Transverse colon (tissue), 4 donors: ENCODE results near the gene TBC1D8. TPM values are rescaled to one million over a fixed set of nuclear protein-coding genes. Genes with fewer than 3 reads are reported as not detected.

Source experiments
- DNase-seq: peaks from one replicate; pipeline ENCODE4 v3.0.0-alpha.2; 2019
- H3K27ac ChIP-seq, 4 donors: fragments of 200-600 bp; sonication (generic); 2 replicates each; pipeline ENCODE4 v1.5.1; 2016 to 2018; ENCODE audit warnings: inconsistent platforms in 4 of 4
- H3K27me3 ChIP-seq: fragments of 200-600 bp; sonication (generic); 2 replicates; pipeline ENCODE4 v1.5.1; 2017; ENCODE audit warnings: inconsistent platforms
- H3K36me3 ChIP-seq, 4 donors: fragments of 200-600 bp; sonication (generic); 2 replicates each; pipeline ENCODE4 v1.5.1; 2017 to 2019; ENCODE audit warnings: inconsistent platforms in 4 of 4
- H3K4me1 ChIP-seq, 4 donors: fragments of 200-600 bp; sonication (generic); 2 replicates each; pipeline ENCODE4 v1.5.1; 2017 to 2020; ENCODE audit warnings: inconsistent platforms in 4 of 4
- H3K4me3 ChIP-seq, 4 donors: fragments of 200-600 bp; sonication (generic); 1 replicate in 1 of 4; 2 replicates in 3 of 4; pipeline versions ENCODE4 v1.5.1 to v1.6.1; 2017 to 2019; ENCODE audit warnings: inconsistent platforms in 4 of 4
- H3K9me3 ChIP-seq, 2 donors: fragments of 200-600 bp; sonication (generic); 2 replicates each; pipeline ENCODE4 v1.5.1; 2017 to 2019; ENCODE audit warnings: inconsistent platforms in 2 of 2
- CTCF ChIP-seq, 5 experiments: fragments of 200-600 bp in 3 of 5; fragments of 450-650 bp in 2 of 5; sonication (generic) in 3 of 5; IDR thresholded peaks; 1 replicate in 2 of 5; 2 replicates in 3 of 5; pipeline ENCODE4 v1.5.1; 2016 to 2017; ENCODE audit warnings: antibody characterized with exemption in 5 of 5, inconsistent platforms in 3 of 5, mild to moderate bottlenecking in 2 of 5, moderate library complexity in 1 of 5
- EP300 ChIP-seq: sonication (generic); formaldehyde crosslinking; IDR thresholded peaks from one replicate; pipeline ENCODE4 v1.6.1; 2017; ENCODE audit warnings: antibody characterized with exemption, low read depth
- POLR2A ChIP-seq: fragments of 450-650 bp; IDR thresholded peaks from one replicate; pipeline ENCODE4 v1.6.1; 2016; ENCODE audit warnings: antibody characterized with exemption, mild to moderate bottlenecking, moderate library complexity
- POLR2AphosphoS5 ChIP-seq, 3 donors: sonication (generic); formaldehyde crosslinking; IDR thresholded peaks; one replicate each; pipeline ENCODE4 v1.6.1; 2016; ENCODE audit warnings: antibody characterized with exemption in 3 of 3
- WGBS, 2 donors: methylation state at CpG; one replicate each; pipeline ENCODE4 v1.1.5; 2018; ENCODE audit warnings: low coverage in 1 of 2; 5-methylcytosine and 5-hydroxymethylcytosine counted together
- in situ Hi-C, 4 donors: fragments of 200-750 bp; cut with MboI; loops; one replicate each; pipeline versions ENCODE4 v1.15.0 to v1.15.1; 2017; ENCODE audit warnings: low sequenced_read_pairs in 3 of 4, low pct_ligation_motif_present in 1 of 4, low pct_unique_long_range_greater_than_20kb in 1 of 4
- intact Hi-C: fragments of 100-400 bp; cut with DNase I; formaldehyde crosslinking; loops from one replicate; pipeline ENCODE4 v1.15.1; 2023; ENCODE audit warnings: low total_unique reads
- total RNA-seq, 4 donors: library from RNA; depleted of rRNA; stranded (reverse); fragments of >200 nt; gene quantifications; one replicate each; pipeline ENCODE4 v1.1.0, GENCODE V29; 2016

Gene TBC1D8
- total RNA-seq, 4 donors from 2014 or later = 26.5 to 232 (median 88.4) TPM

- no peaks in the 10 kb centered on the region for H3K4me1 ChIP-seq
- no peak overlapping the region for H3K27ac ChIP-seq
- no peak for DNase-seq
- H3K4me3 ChIP-seq = no peak overlapping the region
- intact Hi-C loops = no loop called here
- H3K36me3 ChIP-seq = peaks cover 0 to 4% (median 0%) of the 10 kb centered on the region in 4 donors
- TF ChIP-seq POLR2A (no peak), EP300 (no peak), CTCF (IDR thresholded peaks at IDR 0.05) (no peak), POLR2AphosphoS5 (IDR thresholded peaks at IDR 0.05) (no peak)
- in situ Hi-C loops = no loop called here
- H3K9me3 ChIP-seq = no peaks in the 10 kb centered on the region
- no peaks in the 10 kb centered on the region for H3K27me3 ChIP-seq
- WGBS, 2 donors = 97 to 100% methylated on average over 3 of the region's 3 CpGs
These were observed 102.4 kb downstream of the TBC1D8 start for GRCh38 chr2:101048756-101049155.

GRCh38 chr2:101047774-101048173 lies 103.4 kb downstream of the TBC1D8 start:
- TF ChIP-seq EP300 (no peak), POLR2A (no peak), POLR2AphosphoS5 (IDR thresholded peaks at IDR 0.05) (no peak), CTCF (IDR thresholded peaks at IDR 0.05) (no peak)
- peaks cover 0 to 4% (median 0%) of the 10 kb centered on the region in 4 donors for H3K36me3 ChIP-seq
- in situ Hi-C loops = no loop called here
- intact Hi-C loops = no loop called here
- H3K4me3 ChIP-seq = no peak overlapping the region
- H3K27ac ChIP-seq = no peak overlapping the region
- no peaks in the 10 kb centered on the region for H3K4me1 ChIP-seq
- 83 to 88% methylated on average over 1 to 6 of the region's 6 CpGs for WGBS, 2 donors
- DNase-seq = no peak
- H3K9me3 ChIP-seq = no peaks in the 10 kb centered on the region
- H3K27me3 ChIP-seq = no peaks in the 10 kb centered on the region

GRCh38 chr2:101047075-101047766 lies 104.0 kb downstream of the TBC1D8 start:
- TF ChIP-seq POLR2A (no peak), CTCF (IDR thresholded peaks at IDR 0.05) (no peak), EP300 (no peak), POLR2AphosphoS5 (IDR thresholded peaks at IDR 0.05) (no peak)
- no peaks in the 10 kb centered on the region for H3K9me3 ChIP-seq
- H3K27ac ChIP-seq = no peak overlapping the region
- in situ Hi-C loops (no loop called here), intact Hi-C loops (no loop called here)
- H3K4me1 ChIP-seq = no peaks in the 10 kb centered on the region
- H3K36me3 ChIP-seq = peaks cover 0 to 4% (median 0%) of the 10 kb centered on the region in 4 donors
- no peaks in the 10 kb centered on the region for H3K27me3 ChIP-seq
- WGBS, 2 donors = 81% methylated on average over 12 of the region's 12 CpGs; no CpG with 5 or more reads in 1 of the 2 donors
- DNase-seq = no peak
- no peak overlapping the region for H3K4me3 ChIP-seq

- 99% methylated on average over 10 of the region's 10 CpGs; no CpG with 5 or more reads in 1 of the 2 donors for WGBS, 2 donors
- peaks cover 0 to 4% (median 0%) of the 10 kb centered on the region in 4 donors for H3K36me3 ChIP-seq
- no peak for TF ChIP-seq POLR2AphosphoS5 (IDR thresholded peaks at IDR 0.05)
- TF ChIP-seq CTCF (IDR thresholded peaks at IDR 0.05) = no peak
- no peak for TF ChIP-seq EP300
- no peak for DNase-seq
- no peak overlapping the region for H3K27ac ChIP-seq
- intact Hi-C loops = no loop called here
- no peaks in the 10 kb centered on the region for H3K27me3 ChIP-seq
- no peaks in the 10 kb centered on the region for H3K4me1 ChIP-seq
- H3K4me3 ChIP-seq = no peak overlapping the region
- no peaks in the 10 kb centered on the region for H3K9me3 ChIP-seq
- in situ Hi-C loops = no loop called here
These were observed 105.9 kb downstream of the TBC1D8 start for GRCh38 chr2:101045330-101045729.
